ENCODE results near the gene TBX5.

Gene TBX5

GRCh38 chr12:114316076-114316475, 89.9 kb downstream of the TBX5 start:
- DNase-seq = no peak

- DNase-seq = no peak
Measured at GRCh38 chr12:114314974-114315720, 90.8 kb downstream of the TBX5 start.

GRCh38 chr12:114314403-114314802, 91.5 kb downstream of the TBX5 start:
- no peak for DNase-seq

- DNase-seq = no peak
Measured at GRCh38 chr12:114313910-114314309, 92.0 kb downstream of the TBX5 start.

- no peak for DNase-seq
Measured at GRCh38 chr12:114311974-114312373, 94.0 kb downstream of the TBX5 start.

GRCh38 chr12:114306646-114307045, 99.3 kb downstream of the TBX5 start:
- DNase-seq = no peak

GRCh38 chr12:114305446-114305845, 100.5 kb downstream of the TBX5 start:
- DNase-seq = no peak
